Colonic mucosa (tissue), 4 donors: ENCODE data around the gene BRME1. TPM values are rescaled to one million over a fixed set of nuclear protein-coding genes. Genes with fewer than 3 reads are reported as not detected.

Experiments
- DNase-seq: peaks from one replicate; pipeline ENCODE4 v3.0.0-alpha.2; 2020
- H3K27ac ChIP-seq: fragments of 200-600 bp; one replicate; pipeline ENCODE4 v1.8.0; 2021
- H3K27me3 ChIP-seq: fragments of 200-600 bp; one replicate; pipeline ENCODE4 v1.8.0; 2021
- H3K36me3 ChIP-seq: fragments of 200-600 bp; one replicate; pipeline ENCODE4 v1.8.0; 2021
- H3K4me1 ChIP-seq: fragments of 200-600 bp; one replicate; pipeline ENCODE4 v1.8.0; 2021; ENCODE audit warnings: mild to moderate bottlenecking
- H3K4me3 ChIP-seq: fragments of 200-600 bp; one replicate; pipeline ENCODE4 v1.8.0; 2021
- H3K9ac ChIP-seq, 2 donors: one replicate each; pipeline ENCODE4 v1.7.0; 2013; ENCODE audit warnings: control low read depth in 2 of 2, low read depth in 2 of 2, low read length in 2 of 2
- H3K9me3 ChIP-seq: fragments of 200-600 bp; one replicate; pipeline ENCODE4 v1.8.0; 2021
- intact Hi-C: fragments of 100-400 bp; cut with DNase I; formaldehyde crosslinking; loops from one replicate; pipeline ENCODE4 v1.14.1; 2022
- total RNA-seq, 2 donors: library from RNA; stranded (reverse); fragmentation: NEBNext Ultra II Directional in 1 of 2; extraction: Animal tissue kit (Norgen Biotek cat#: 25700) in 1 of 2; gene quantifications; one replicate each; pipeline ENCODE4 v1.2.1, GENCODE V29; 2021
- TF ChIP-seq, protein P1 (sequence below): fragments of 200-600 bp; IDR thresholded peaks from one replicate; pipeline ENCODE4 v1.8.0; 2022; ENCODE audit warnings: antibody characterized with exemption, mild to moderate bottlenecking
- donor health status: healthy.
- donor health status: DM: no; HTN: no; CAD: no.
- donor health status: DM: no; HTN: no; CAD: no.

Gene BRME1
- total RNA-seq, 2 donors from 2014 or later: 5.9 to 20.0 TPM

DNA sequence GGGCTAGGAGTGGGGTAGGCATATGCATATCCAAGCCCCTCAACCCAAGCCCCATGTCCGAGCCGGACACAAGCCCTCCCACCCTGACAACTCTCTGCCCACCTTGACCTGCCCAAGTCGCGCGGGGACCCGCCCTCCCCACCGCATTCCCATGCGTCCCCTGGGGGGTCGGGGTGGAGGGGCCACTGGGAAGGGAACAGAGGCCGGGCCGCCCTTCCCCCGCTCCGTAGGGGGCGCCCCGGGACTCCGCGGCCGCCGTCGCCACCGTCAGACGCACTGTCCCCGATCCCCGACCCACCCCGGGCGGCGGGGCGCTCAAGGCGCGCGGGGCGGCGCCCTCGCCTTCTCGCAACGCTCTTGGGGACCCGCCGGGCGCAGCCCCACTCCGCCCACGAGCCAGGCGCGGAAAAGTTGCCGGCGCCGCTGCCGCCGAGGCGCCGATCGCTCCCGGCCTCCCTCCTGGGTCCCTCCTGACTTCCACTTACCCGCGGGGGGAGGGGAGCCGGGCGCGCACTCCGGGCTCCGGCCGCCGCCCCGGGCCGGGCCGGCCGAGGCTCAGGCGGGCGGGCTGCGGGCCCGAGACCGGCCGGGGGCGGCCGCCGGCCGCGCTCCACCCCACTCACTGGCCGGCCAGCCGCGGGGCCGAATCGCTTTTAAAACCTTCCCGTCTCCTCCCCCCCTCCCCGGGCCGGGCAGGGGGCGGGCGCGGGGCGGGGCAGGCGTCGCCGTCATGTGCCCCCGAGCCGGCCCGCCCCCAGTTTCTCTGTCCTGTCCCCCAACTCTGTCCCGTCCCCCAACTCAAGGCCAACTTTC, 63.4 kb downstream of the BRME1 start:
- peak; percentile 85 for DNase-seq
- Histone ChIP-seq H3K27ac (peak overlapping the region; percentile 99), H3K4me1 (peaks cover 15% of the 10 kb centered on the region), H3K9ac (peak overlapping the region; percentile 97 to 100), H3K4me3 (peak overlapping the region; percentile 88), H3K36me3 (no peaks in the 10 kb centered on the region), H3K9me3 (no peaks in the 10 kb centered on the region), H3K27me3 (no peaks in the 10 kb centered on the region)
- intact Hi-C loops: no loop called here
- TF ChIP-seq, protein P1, sequence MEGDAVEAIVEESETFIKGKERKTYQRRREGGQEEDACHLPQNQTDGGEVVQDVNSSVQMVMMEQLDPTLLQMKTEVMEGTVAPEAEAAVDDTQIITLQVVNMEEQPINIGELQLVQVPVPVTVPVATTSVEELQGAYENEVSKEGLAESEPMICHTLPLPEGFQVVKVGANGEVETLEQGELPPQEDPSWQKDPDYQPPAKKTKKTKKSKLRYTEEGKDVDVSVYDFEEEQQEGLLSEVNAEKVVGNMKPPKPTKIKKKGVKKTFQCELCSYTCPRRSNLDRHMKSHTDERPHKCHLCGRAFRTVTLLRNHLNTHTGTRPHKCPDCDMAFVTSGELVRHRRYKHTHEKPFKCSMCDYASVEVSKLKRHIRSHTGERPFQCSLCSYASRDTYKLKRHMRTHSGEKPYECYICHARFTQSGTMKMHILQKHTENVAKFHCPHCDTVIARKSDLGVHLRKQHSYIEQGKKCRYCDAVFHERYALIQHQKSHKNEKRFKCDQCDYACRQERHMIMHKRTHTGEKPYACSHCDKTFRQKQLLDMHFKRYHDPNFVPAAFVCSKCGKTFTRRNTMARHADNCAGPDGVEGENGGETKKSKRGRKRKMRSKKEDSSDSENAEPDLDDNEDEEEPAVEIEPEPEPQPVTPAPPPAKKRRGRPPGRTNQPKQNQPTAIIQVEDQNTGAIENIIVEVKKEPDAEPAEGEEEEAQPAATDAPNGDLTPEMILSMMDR: no peak

DNA sequence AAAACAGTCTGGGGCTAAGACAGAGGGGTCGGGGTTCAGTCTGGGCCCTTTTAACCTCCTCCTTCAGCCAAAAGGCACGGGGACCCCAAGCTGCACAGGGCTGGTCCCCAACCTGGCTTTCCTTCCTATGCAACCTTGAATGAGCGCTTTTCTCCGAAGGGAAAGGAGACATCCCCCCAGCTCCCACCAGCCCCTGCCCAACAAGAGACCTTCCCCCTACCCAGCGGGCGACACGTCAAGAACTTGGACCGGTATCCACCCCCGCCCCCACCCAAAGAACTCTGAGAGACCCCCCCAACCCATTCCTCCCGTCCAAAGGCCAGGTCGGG, 64.0 kb downstream of the BRME1 start:
- Histone ChIP-seq H3K27me3 (no peaks in the 10 kb centered on the region), H3K36me3 (no peaks in the 10 kb centered on the region), H3K9me3 (no peaks in the 10 kb centered on the region), H3K9ac (peak overlapping the region; percentile 97 to 100), H3K27ac (peak overlapping the region; percentile 99), H3K4me1 (peaks cover 15% of the 10 kb centered on the region), H3K4me3 (peak overlapping the region; percentile 88)
- TF ChIP-seq, protein P1: no peak
- intact Hi-C loops: no loop called here
- DNase-seq: no peak

- DNase-seq: peak; percentile 82
- TF ChIP-seq, protein P1: no peak
- peak overlapping the region; percentile 99 for H3K27ac ChIP-seq
- H3K36me3 ChIP-seq: peaks cover 4% of the 10 kb centered on the region
- intact Hi-C loops: no loop called here
- peaks cover 12% of the 10 kb centered on the region for H3K4me1 ChIP-seq
- H3K27me3 ChIP-seq: no peaks in the 10 kb centered on the region
- no peaks in the 10 kb centered on the region for H3K9me3 ChIP-seq
- peak overlapping the region; percentile 97 to 100 for H3K9ac ChIP-seq
- peak overlapping the region; percentile 88 for H3K4me3 ChIP-seq
Measured at GRCh38 chr19:13841086-13841961, 64.6 kb downstream of the BRME1 start.

DNA sequence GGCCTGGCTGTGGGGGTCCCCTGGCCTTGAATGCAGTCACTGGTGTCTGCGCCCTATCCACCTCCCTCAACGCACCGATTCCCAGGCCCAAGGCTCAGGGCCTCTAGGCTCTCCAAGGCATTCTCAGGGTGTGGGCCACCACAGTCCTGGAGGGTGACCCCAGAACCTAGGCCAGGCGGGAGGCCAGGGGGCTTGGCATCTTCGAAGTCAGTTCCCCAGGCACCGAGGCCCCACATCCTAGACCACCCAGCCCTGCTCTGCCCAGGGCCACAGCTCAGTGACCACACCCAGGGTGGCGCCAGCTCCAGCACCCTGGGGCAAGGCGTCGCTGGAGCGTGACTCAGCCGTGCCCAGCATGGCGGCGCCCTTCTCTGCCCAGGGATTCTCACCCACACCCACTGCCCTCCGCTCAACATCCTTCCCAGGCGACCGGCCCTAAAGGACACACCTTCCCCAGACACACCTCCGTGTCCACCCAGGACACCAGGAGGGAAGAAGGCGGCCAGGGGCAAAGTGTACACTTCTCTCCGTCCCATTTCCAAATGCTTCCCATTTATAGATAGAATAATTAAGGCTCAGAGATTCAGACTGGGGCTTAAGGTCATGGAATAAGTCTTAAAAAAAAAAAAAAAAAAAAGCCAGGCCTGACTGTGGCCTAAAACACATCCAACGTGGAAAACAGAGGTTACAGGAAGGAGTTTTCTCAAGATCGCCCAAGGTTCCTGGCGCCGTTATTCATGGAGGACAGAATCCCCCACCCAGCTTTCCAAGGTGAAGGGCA, 65.4 kb downstream of the BRME1 start:
- Histone ChIP-seq H3K4me3 (peak overlapping the region; percentile 88), H3K4me1 (peaks cover 12% of the 10 kb centered on the region), H3K27ac (peak overlapping the region; percentile 99), H3K27me3 (no peaks in the 10 kb centered on the region), H3K9me3 (no peaks in the 10 kb centered on the region), H3K9ac (peak overlapping the region; percentile 97 to 100), H3K36me3 (peaks cover 10% of the 10 kb centered on the region)
- intact Hi-C loops: no loop called here
- peak; percentile 91 for DNase-seq
- TF ChIP-seq, protein P1: no peak

DNA sequence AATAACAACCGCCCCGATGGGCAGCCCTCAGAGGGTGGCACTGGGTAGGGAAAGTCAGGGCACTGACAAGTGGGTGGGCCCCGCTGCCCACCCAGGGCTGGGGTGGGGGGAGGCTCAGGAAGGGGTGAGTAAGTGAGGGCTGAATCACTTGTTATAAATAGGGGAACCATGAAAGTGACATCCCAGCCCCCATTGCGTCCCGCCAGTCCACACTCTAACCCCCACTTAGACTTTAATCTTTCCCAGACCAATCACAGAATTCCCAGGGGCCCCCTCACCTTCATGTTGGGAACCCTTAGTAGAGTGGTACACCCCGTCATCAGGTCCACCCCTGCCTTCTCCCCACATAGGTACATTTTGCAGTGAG, 66.0 kb downstream of the BRME1 start:
- DNase-seq: no peak
- Histone ChIP-seq H3K4me1 (peaks cover 12% of the 10 kb centered on the region), H3K9me3 (no peaks in the 10 kb centered on the region), H3K36me3 (peaks cover 10% of the 10 kb centered on the region), H3K27ac (peak overlapping the region; percentile 99), H3K9ac (peak overlapping the region; percentile 97 to 100), H3K4me3 (peak overlapping the region; percentile 88), H3K27me3 (no peaks in the 10 kb centered on the region)
- intact Hi-C loops: no loop called here
- TF ChIP-seq, protein P1: no peak
